Neural crest cell (in vitro differentiated cells): ENCODE data around the gene GDF15. TPM values are rescaled to one million over a fixed set of nuclear protein-coding genes. Genes with fewer than 3 reads are reported as not detected.

Source experiments
- DNase-seq: peaks from one replicate; pipeline ENCODE4 v3.0.0; 2021; ENCODE audit warnings: low read depth, mixed read lengths, low spot score
- H3K27ac Mint-ChIP-seq: one replicate; pipeline ENCODE4 v1.8.0; 2021; ENCODE audit warnings: mild to moderate bottlenecking, mixed read lengths; ENCODE audit not compliant: unreplicated experiment
- H3K27me3 Mint-ChIP-seq: 2 replicates; pipeline ENCODE4 v1.8.0; 2021; ENCODE audit warnings: low read depth, mild to moderate bottlenecking, mixed read lengths
- H3K36me3 Mint-ChIP-seq: 2 replicates; pipeline ENCODE4 v1.8.0; 2021; ENCODE audit warnings: low read depth, mild to moderate bottlenecking, mixed read lengths
- H3K4me1 Mint-ChIP-seq: 2 replicates; pipeline ENCODE4 v1.8.0; 2021; ENCODE audit warnings: mixed read lengths
- H3K4me3 Mint-ChIP-seq: one replicate; pipeline ENCODE4 v1.8.0; 2021; ENCODE audit warnings: mild to moderate bottlenecking, mixed read lengths
- H3K9me3 Mint-ChIP-seq: 2 replicates; pipeline ENCODE4 v1.8.0; 2021; ENCODE audit warnings: mixed read lengths
- CTCF ChIP-seq: fragments of 200-600 bp; sonication (generic); conservative IDR thresholded peaks from 2 replicates; pipeline ENCODE4 v1.5.0; 2021; ENCODE audit warnings: antibody characterized with exemption, mild to moderate bottlenecking
- total RNA-seq: library from RNA; stranded (reverse); gene quantifications from 2 replicates; pipeline ENCODE4 v1.2.1, GENCODE V29; 2021

GDF15 gene
- total RNA-seq, 1 donor from 2014 or later: 1.2 TPM

- H3K27me3 Mint-ChIP-seq: peaks cover 48% of the 10 kb centered on the region
- no peaks in the 10 kb centered on the region for H3K9me3 Mint-ChIP-seq
- TF ChIP-seq CTCF: no peak
- H3K4me1 Mint-ChIP-seq: peaks cover 30% of the 10 kb centered on the region
- no peak for DNase-seq
- no peaks in the 10 kb centered on the region for H3K36me3 Mint-ChIP-seq
- H3K27ac Mint-ChIP-seq: no peak overlapping the region
- no peak overlapping the region for H3K4me3 Mint-ChIP-seq
Observed at GRCh38 chr19:18412610-18413239, 26.8 kb downstream of the GDF15 start.

- Mint-ChIP-seq H3K9me3 (no peaks in the 10 kb centered on the region), H3K36me3 (no peaks in the 10 kb centered on the region), H3K4me1 (peaks cover 43% of the 10 kb centered on the region), H3K4me3 (peak overlapping the region; percentile 71), H3K27ac (peak overlapping the region; percentile 19), H3K27me3 (peaks cover 58% of the 10 kb centered on the region)
- DNase-seq: no peak
- no peak for TF ChIP-seq CTCF
Observed at GRCh38 chr19:18414504-18415177, 28.7 kb downstream of the GDF15 start.

GRCh38 chr19:18415178-18415867 is 29.4 kb downstream of the GDF15 start:
- no peak overlapping the region for H3K27ac Mint-ChIP-seq
- no peaks in the 10 kb centered on the region for H3K36me3 Mint-ChIP-seq
- peaks cover 44% of the 10 kb centered on the region for H3K4me1 Mint-ChIP-seq
- H3K27me3 Mint-ChIP-seq: peaks cover 61% of the 10 kb centered on the region
- H3K4me3 Mint-ChIP-seq: no peak overlapping the region
- no peak for DNase-seq
- H3K9me3 Mint-ChIP-seq: no peaks in the 10 kb centered on the region
- TF ChIP-seq CTCF: no peak

GRCh38 chr19:18416778-18417249 is 30.9 kb downstream of the GDF15 start:
- Mint-ChIP-seq H3K27ac (peak overlapping the region; percentile 98), H3K36me3 (no peaks in the 10 kb centered on the region), H3K4me1 (peaks cover 40% of the 10 kb centered on the region), H3K27me3 (peaks cover 55% of the 10 kb centered on the region), H3K9me3 (no peaks in the 10 kb centered on the region), H3K4me3 (peak overlapping the region; percentile 85)
- no peak for TF ChIP-seq CTCF
- DNase-seq: peak; percentile 71

- no peaks in the 10 kb centered on the region for H3K36me3 Mint-ChIP-seq
- peaks cover 40% of the 10 kb centered on the region for H3K4me1 Mint-ChIP-seq
- peaks cover 52% of the 10 kb centered on the region for H3K27me3 Mint-ChIP-seq
Observed at GRCh38 chr19:18417250-18418028, 31.5 kb downstream of the GDF15 start.

More at GRCh38 chr19:18417250-18418028, 31.5 kb downstream of the GDF15 start:
- Mint-ChIP-seq H3K27ac (peak overlapping the region; percentile 93), H3K4me3 (peak overlapping the region; percentile 87), H3K9me3 (no peaks in the 10 kb centered on the region)
- peak; percentile 65 for DNase-seq
- TF ChIP-seq CTCF: no peak
